Tracheal epithelial cell (primary cell): ENCODE data around the gene SLC2A10. TPM values are rescaled to one million over a fixed set of nuclear protein-coding genes. Genes with fewer than 3 reads are reported as not detected.

Source experiments
- total RNA-seq: library from RNA; depleted of rRNA; stranded (reverse); fragments of >200 nt; gene quantifications from 2 replicates; pipeline ENCODE4 v1.2.1, GENCODE V29; 2014

The SLC2A10 gene
- 11.8 and 19.0 TPM in 2 replicates for total RNA-seq

GRCh38 chr20:46709459-46710152, at the start of gene SLC2A10:
SLC2A10 (plus strand) TSS chr20:46709649; CDS start chr20:46709737, 88 bp downstream.

GRCh38 chr20:46689082-46689753, 20.2 kb upstream of the SLC2A10 start, which contains the start of gene TP53RK:
TP53RK (minus strand) TSS chr20:46689444; CDS start chr20:46689414, 30 bp downstream.

Other genes starting within 250 kb of the SLC2A10 start
- 1.2 and 2.6 TPM in 2 replicates for gene ZNF334, start 196.1 kb upstream of the SLC2A10 start, total RNA-seq
- gene OCSTAMP, start 159.0 kb upstream of the SLC2A10 start, total RNA-seq: not detected in 2 replicates
- 5.5 and 8.1 TPM in 2 replicates for gene SLC13A3, start 58.2 kb upstream of the SLC2A10 start, total RNA-seq
- 18.8 and 19.3 TPM in 2 replicates for gene TP53RK, start 20.2 kb upstream of the SLC2A10 start, total RNA-seq
- 2.9 and 10.0 TPM in 2 replicates for gene EYA2, start 185.2 kb downstream of the SLC2A10 start, total RNA-seq